H9 (cell line): ENCODE results near the gene ACP4. TPM values are rescaled to one million over a fixed set of nuclear protein-coding genes. Genes with fewer than 3 reads are reported as not detected.

Source experiments
- DNase-seq: peaks from one replicate; pipeline ENCODE4 v3.0.0-alpha.2; 2017
- H2AFZ ChIP-seq: one replicate; pipeline ENCODE4 v1.6.1; 2013; ENCODE audit warnings: mild to moderate bottlenecking, low read length, control low read depth, moderate library complexity
- H2AK5ac ChIP-seq: 2 replicates; pipeline ENCODE4 v1.6.1; 2013; ENCODE audit warnings: low read length, control low read depth, mixed read lengths; ENCODE audit not compliant: insufficient read length
- H2BK120ac ChIP-seq: one replicate; pipeline ENCODE4 v1.6.1; 2013; ENCODE audit warnings: low read depth, mild to moderate bottlenecking, low read length, control low read depth, inconsistent platforms; ENCODE audit not compliant: poor library complexity, severe bottlenecking
- H2BK12ac ChIP-seq: 2 replicates; pipeline ENCODE4 v1.6.1; 2013; ENCODE audit warnings: low read length, control low read depth, mixed read lengths, low read depth; ENCODE audit not compliant: insufficient read length
- H2BK15ac ChIP-seq: 2 replicates; pipeline ENCODE4 v1.6.1; 2013; ENCODE audit warnings: low read depth, low read length, control low read depth
- H2BK20ac ChIP-seq: one replicate; pipeline ENCODE4 v1.6.1; 2013; ENCODE audit warnings: low read depth, mild to moderate bottlenecking, low read length, control low read depth, inconsistent platforms; ENCODE audit not compliant: poor library complexity, severe bottlenecking
- H2BK5ac ChIP-seq: 2 replicates; pipeline ENCODE4 v1.6.1; 2013; ENCODE audit warnings: low read length, control low read depth, mixed read lengths; ENCODE audit not compliant: insufficient read length
- H3K14ac ChIP-seq: 2 replicates; pipeline ENCODE4 v1.6.1; 2013; ENCODE audit warnings: low read length, control low read depth; ENCODE audit not compliant: insufficient read depth
- H3K18ac ChIP-seq: 2 replicates; pipeline ENCODE4 v1.6.1; 2013; ENCODE audit warnings: low read depth, mild to moderate bottlenecking, mixed read lengths, low read length, control low read depth; ENCODE audit not compliant: insufficient read length
- H3K23ac ChIP-seq: 2 replicates; pipeline ENCODE4 v1.6.1; 2013; ENCODE audit warnings: low read length, control low read depth, mixed read lengths, low read depth; ENCODE audit not compliant: insufficient read length
- H3K23me2 ChIP-seq: 2 replicates; pipeline ENCODE4 v1.6.1; 2013; ENCODE audit warnings: low read depth, mild to moderate bottlenecking, mixed read lengths, low read length, control low read depth; ENCODE audit not compliant: insufficient read length, poor library complexity, severe bottlenecking
- H3K27ac ChIP-seq: 2 replicates; pipeline ENCODE4 v1.5.1; 2013; ENCODE audit warnings: low read length, control low read depth, mixed read lengths, low read depth; ENCODE audit not compliant: insufficient read length
- H3K27me3 ChIP-seq: 2 replicates; pipeline ENCODE4 v1.6.1; 2013; ENCODE audit warnings: low read length, control low read depth, inconsistent platforms; ENCODE audit not compliant: insufficient read depth
- H3K4ac ChIP-seq: 2 replicates; pipeline ENCODE4 v1.6.1; 2013; ENCODE audit warnings: low read depth, mild to moderate bottlenecking, control low read depth, inconsistent platforms, low read length, moderate library complexity
- H3K4me1 ChIP-seq: 2 replicates; pipeline ENCODE4 v1.6.1; 2013; ENCODE audit warnings: low read length, control low read depth, inconsistent platforms; ENCODE audit not compliant: insufficient read depth
- H3K4me2 ChIP-seq: 2 replicates; pipeline ENCODE4 v1.6.1; 2013; ENCODE audit warnings: low read length, control low read depth, mixed read lengths; ENCODE audit not compliant: insufficient read length, insufficient read depth
- H3K56ac ChIP-seq: 2 replicates; pipeline ENCODE4 v1.6.1; 2013; ENCODE audit warnings: low read depth, mild to moderate bottlenecking, mixed read lengths, low read length, control low read depth; ENCODE audit not compliant: insufficient read length
- H3K79me1 ChIP-seq: 2 replicates; pipeline ENCODE4 v1.6.1; 2013; ENCODE audit warnings: low read depth, mild to moderate bottlenecking, moderate library complexity, low read length, control low read depth, inconsistent platforms; ENCODE audit not compliant: insufficient read depth, poor library complexity, severe bottlenecking
- H3K79me2 ChIP-seq: 2 replicates; pipeline ENCODE4 v1.6.1; 2013; ENCODE audit warnings: low read length, control low read depth, inconsistent platforms; ENCODE audit not compliant: insufficient read depth
- H3K9ac ChIP-seq: 2 replicates; pipeline ENCODE4 v1.6.1; 2013; ENCODE audit warnings: low read length, control low read depth, mixed read lengths; ENCODE audit not compliant: insufficient read length; ENCODE audit errors: extremely low read depth
- H3K9me3 ChIP-seq: one replicate; pipeline ENCODE4 v1.6.1; 2013; ENCODE audit warnings: low read depth, low read length, inconsistent platforms; ENCODE audit not compliant: control insufficient read depth
- H3T11ph ChIP-seq: one replicate; pipeline ENCODE4 v1.6.1; 2013; ENCODE audit warnings: mild to moderate bottlenecking, low read length, control low read depth, inconsistent platforms
- H4K20me1 ChIP-seq: one replicate; pipeline ENCODE4 v1.6.1; 2013; ENCODE audit not compliant: control insufficient read depth, insufficient read length, insufficient read depth
- H4K5ac ChIP-seq: 2 replicates; pipeline ENCODE4 v1.6.1; 2013; ENCODE audit warnings: low read depth, mild to moderate bottlenecking, mixed read lengths, low read length, control low read depth; ENCODE audit not compliant: insufficient read length
- H4K8ac ChIP-seq: replicated peaks from 2 replicates; pipeline ENCODE4 v1.6.1; 2013; ENCODE audit warnings: low read length, control low read depth, mixed read lengths, low read depth; ENCODE audit not compliant: insufficient read length
- H4K91ac ChIP-seq: 2 replicates; pipeline ENCODE4 v1.6.1; 2013; ENCODE audit warnings: low read depth, mild to moderate bottlenecking, moderate library complexity, mixed read lengths, low read length, control low read depth; ENCODE audit not compliant: insufficient read length
- H3K27ac Mint-ChIP-seq, 3 experiments: 2 replicates in 2 of 3; 3 replicates in 1 of 3; pipeline ENCODE4 v1.8.0; 2020 to 2021; ENCODE audit warnings: mixed read lengths in 3 of 3, mild to moderate bottlenecking in 1 of 3, moderate library complexity in 1 of 3
- H3K27me3 Mint-ChIP-seq: 2 replicates; pipeline ENCODE4 v1.8.0; 2021; ENCODE audit warnings: low read depth, mild to moderate bottlenecking, moderate library complexity, mixed read lengths
- H3K36me3 Mint-ChIP-seq, 3 experiments: 2 replicates in 2 of 3; 3 replicates in 1 of 3; pipeline ENCODE4 v1.8.0; 2020 to 2021; ENCODE audit warnings: low read depth in 3 of 3, mixed read lengths in 3 of 3; ENCODE audit not compliant: insufficient read depth in 1 of 3
- H3K4me1 Mint-ChIP-seq, 2 experiments: 2 replicates each; pipeline ENCODE4 v1.8.0; 2020; ENCODE audit warnings: mixed read lengths in 2 of 2
- H3K4me3 Mint-ChIP-seq, 2 experiments: 2 replicates in 1 of 2; 3 replicates in 1 of 2; pipeline ENCODE4 v1.8.0; 2020 to 2021; ENCODE audit warnings: mild to moderate bottlenecking in 2 of 2, mixed read lengths in 2 of 2, moderate library complexity in 1 of 2
- H3K9me3 Mint-ChIP-seq, 2 experiments: 2 replicates in 1 of 2; 3 replicates in 1 of 2; pipeline ENCODE4 v1.8.0; 2020; ENCODE audit warnings: mild to moderate bottlenecking in 2 of 2, mixed read lengths in 2 of 2, moderate library complexity in 1 of 2
- WGBS: extraction: QIAGEN DNeasy Blood & Tissue Kit; methylation state at CpG from one replicate; pipeline ENCODE4 v1.1.7; 2013; ENCODE audit warnings: missing lambda C conversion rate, low lambda C conversion rate, mixed read lengths; ENCODE audit not compliant: insufficient read length; ENCODE audit errors: extremely low coverage; 5-methylcytosine and 5-hydroxymethylcytosine counted together
- total RNA-seq: library from RNA; stranded (reverse); gene quantifications from 2 replicates; pipeline ENCODE4 v1.2.1, GENCODE V29; 2021
- TF ChIP-seq, protein P1 (sequence below): fragments of 200-600 bp; sonication (generic); conservative IDR thresholded peaks from 3 replicates; pipeline ENCODE4 v1.8.0; 2021; ENCODE audit warnings: antibody characterized with exemption, mild to moderate bottlenecking

ACP4 gene
- total RNA-seq, 1 experiment from 2014 or later: not detected

DNA sequence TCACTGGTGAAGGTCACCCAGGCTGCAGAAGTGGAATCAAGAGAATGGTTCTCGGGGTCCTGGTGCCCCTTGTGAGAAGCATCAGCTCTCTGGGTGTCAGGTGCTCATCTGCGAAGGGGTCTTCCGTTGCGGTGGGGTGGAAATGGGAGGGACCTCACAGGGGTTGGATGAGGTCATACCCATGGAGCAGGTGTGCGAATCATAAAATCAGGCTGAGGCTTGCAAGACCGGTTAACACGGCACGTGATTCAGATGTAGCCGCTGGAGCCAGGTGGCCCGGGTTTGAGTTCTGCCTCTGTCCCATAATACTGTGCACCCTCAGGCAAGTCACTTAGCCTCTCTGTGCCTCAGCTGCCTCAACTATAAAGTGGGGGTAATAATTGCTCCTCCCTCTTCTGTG, 47.1 kb downstream of the ACP4 start:
- no peak overlapping the region for H2BK5ac ChIP-seq
- no peaks in the 10 kb centered on the region; a peak in 3 of 5 replicates for H3K9me3 Mint-ChIP-seq
- H2BK20ac ChIP-seq: no peak overlapping the region
- no peak overlapping the region for H4K91ac ChIP-seq
- no peaks in the 10 kb centered on the region for H4K20me1 ChIP-seq
- H4K5ac ChIP-seq: no peak overlapping the region
- peaks cover 4% of the 10 kb centered on the region for H3K23me2 ChIP-seq
- H3K4me2 ChIP-seq: no peak overlapping the region
- H3K9me3 ChIP-seq: no peaks in the 10 kb centered on the region
- H4K8ac ChIP-seq: no peak overlapping the region
- no peak overlapping the region for H3K9ac ChIP-seq
- H3K27ac ChIP-seq: no peak overlapping the region
- TF ChIP-seq, protein P1, sequence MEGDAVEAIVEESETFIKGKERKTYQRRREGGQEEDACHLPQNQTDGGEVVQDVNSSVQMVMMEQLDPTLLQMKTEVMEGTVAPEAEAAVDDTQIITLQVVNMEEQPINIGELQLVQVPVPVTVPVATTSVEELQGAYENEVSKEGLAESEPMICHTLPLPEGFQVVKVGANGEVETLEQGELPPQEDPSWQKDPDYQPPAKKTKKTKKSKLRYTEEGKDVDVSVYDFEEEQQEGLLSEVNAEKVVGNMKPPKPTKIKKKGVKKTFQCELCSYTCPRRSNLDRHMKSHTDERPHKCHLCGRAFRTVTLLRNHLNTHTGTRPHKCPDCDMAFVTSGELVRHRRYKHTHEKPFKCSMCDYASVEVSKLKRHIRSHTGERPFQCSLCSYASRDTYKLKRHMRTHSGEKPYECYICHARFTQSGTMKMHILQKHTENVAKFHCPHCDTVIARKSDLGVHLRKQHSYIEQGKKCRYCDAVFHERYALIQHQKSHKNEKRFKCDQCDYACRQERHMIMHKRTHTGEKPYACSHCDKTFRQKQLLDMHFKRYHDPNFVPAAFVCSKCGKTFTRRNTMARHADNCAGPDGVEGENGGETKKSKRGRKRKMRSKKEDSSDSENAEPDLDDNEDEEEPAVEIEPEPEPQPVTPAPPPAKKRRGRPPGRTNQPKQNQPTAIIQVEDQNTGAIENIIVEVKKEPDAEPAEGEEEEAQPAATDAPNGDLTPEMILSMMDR: no peak
- H3K27ac Mint-ChIP-seq: no peak overlapping the region; a peak in 1 of 7 replicates
- no peaks in the 10 kb centered on the region for H3K36me3 Mint-ChIP-seq
- no peak overlapping the region for H2AK5ac ChIP-seq
- peaks cover 13 to 26% of the 10 kb centered on the region in 2 experiments for H3K4me1 Mint-ChIP-seq
- H3T11ph ChIP-seq: no peak overlapping the region
- no peak for DNase-seq
- H3K23ac ChIP-seq: no peak overlapping the region
- no peaks in the 10 kb centered on the region for H3K4me1 ChIP-seq
- peaks cover 2% of the 10 kb centered on the region; the same call in 1 of the 2 replicates for H3K27me3 ChIP-seq
- no CpG with 5 or more reads among the region's 10 CpGs for WGBS
- no peak overlapping the region for H3K4ac ChIP-seq
- H3K4me3 Mint-ChIP-seq: peak overlapping the region in 1 of 2 experiments; percentile 18; a peak in 4 of 5 replicates
- no peaks in the 10 kb centered on the region for H3K79me1 ChIP-seq
- no peaks in the 10 kb centered on the region for H3K79me2 ChIP-seq
- H3K56ac ChIP-seq: no peak overlapping the region
- H2BK12ac ChIP-seq: no peak overlapping the region
- H3K18ac ChIP-seq: no peak overlapping the region
- H2AFZ ChIP-seq: no peak overlapping the region
- no peak overlapping the region for H2BK15ac ChIP-seq
- H3K14ac ChIP-seq: no peak overlapping the region
- H2BK120ac ChIP-seq: no peak overlapping the region
- peaks cover 77% of the 10 kb centered on the region for H3K27me3 Mint-ChIP-seq
